ENCODE data around the gene PADI4. TPM values are rescaled to one million over a fixed set of nuclear protein-coding genes. Genes with fewer than 3 reads are reported as not detected.

Gene PADI4
- total and polyA plus RNA-seq, 3 experiments from 2014 or later, result 0.26 to 2.0 (median 0.27) TPM

DNA sequence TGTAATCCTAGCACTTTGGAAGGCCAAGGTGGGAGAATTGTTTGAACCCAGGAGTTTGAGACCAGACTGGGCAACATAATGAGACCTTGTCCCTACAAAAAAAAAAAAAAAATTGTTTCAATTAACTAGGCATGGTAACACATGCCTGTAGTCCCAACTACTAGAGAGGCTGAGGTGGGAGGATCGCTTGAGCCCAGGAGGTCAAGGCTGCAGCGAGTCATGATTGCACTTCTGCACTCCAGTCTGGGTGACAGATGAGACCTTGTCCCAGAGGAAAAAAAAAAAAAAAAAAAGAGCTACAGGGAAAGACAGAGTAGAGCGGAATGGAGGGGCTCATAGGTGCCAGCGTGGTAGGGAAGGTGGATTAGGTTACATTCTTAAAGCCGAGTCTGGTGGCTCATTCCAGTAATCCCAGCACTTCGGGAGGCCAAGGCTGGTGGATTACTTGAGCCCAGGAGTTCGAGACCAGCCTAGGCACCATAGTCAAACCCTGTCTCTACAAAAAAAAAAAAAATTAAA, 43.0 kb downstream of the PADI4 start:
- POLR2A ChIA-PET, result no interaction called here
- Mint-ChIP-seq H3K27me3 (peaks cover 11 to 17% of the 10 kb centered on the region in 2 donors), H3K9me3 (no peaks in the 10 kb centered on the region), H3K27ac (no peak overlapping the region), H3K36me3 (no peaks in the 10 kb centered on the region), H3K4me3 (no peak overlapping the region), H3K4me1 (peaks cover 0 to 2% (median 0%) of the 10 kb centered on the region in 3 donors)
- H3K27me3 ChIP-seq (ENCODE audit: insufficient read depth, low read length, poor library complexity, severe bottlenecking), result no peaks in the 10 kb centered on the region
- no peak overlapping the region for H3K4me3 ChIP-seq (ENCODE audit: low read length)
- no peak for DNase-seq
- H3K36me3 ChIP-seq (ENCODE audit: insufficient read depth, low read length), result no peaks in the 10 kb centered on the region
- H3K9me3 ChIP-seq (ENCODE audit: low read length), result no peaks in the 10 kb centered on the region
- CTCF ChIA-PET, result interaction anchor here (0.7 kb wide), 1 partner anchor 15 kb away, joined by 3 read pairs; no protein-coding TSS in a partner anchor
- peaks cover 8% of the 10 kb centered on the region for H3K4me1 ChIP-seq (ENCODE audit: insufficient read depth, low read length)
- no peak overlapping the region for H3K27ac ChIP-seq (ENCODE audit: low read depth, low read length)

DNA sequence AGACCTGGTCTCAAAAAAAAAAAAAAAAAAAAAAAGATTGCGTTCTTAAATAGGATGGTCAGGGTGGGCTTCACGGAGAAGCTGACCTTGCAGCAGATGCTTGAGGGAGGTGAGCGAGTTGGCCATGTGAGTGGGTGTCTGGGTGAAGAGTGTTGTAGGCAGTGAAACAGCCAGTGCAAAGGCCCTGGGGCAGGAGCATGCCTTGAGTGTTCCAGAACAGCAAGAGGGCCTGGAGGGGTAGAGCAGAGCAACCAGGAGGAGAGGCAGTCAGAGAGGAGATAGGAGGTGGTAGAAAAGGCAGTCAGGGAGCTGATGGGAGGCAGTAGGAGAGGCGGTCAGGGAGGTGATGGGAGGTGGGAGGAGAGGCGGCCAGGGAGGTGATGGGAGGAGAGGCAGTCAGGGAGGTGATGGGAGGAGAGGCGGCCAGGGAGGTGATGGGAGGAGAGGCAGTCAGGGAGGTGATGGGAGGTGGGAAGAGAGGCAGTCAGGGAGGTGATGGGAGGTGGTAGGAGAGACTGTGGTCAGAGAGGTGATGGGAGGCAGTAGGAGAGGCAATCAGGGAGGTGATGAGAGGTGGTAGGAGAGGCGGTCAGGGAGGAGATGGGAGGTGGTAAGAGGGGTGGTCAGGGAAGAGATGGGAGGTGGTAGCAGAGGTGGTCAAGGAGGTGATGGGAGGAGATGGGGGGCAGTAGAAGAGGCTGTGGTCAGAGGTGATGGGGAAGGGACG, 43.8 kb downstream of the PADI4 start:
- no peaks in the 10 kb centered on the region for H3K36me3 Mint-ChIP-seq
- peaks cover 11 to 17% of the 10 kb centered on the region in 2 donors for H3K27me3 Mint-ChIP-seq
- POLR2A ChIA-PET, result no interaction called here
- no peak overlapping the region for H3K27ac ChIP-seq (ENCODE audit: low read depth, low read length)
- peaks cover 0 to 5% (median 5%) of the 10 kb centered on the region in 3 donors for H3K4me1 Mint-ChIP-seq
- no peaks in the 10 kb centered on the region for H3K36me3 ChIP-seq (ENCODE audit: insufficient read depth, low read length)
- no peaks in the 10 kb centered on the region for H3K9me3 Mint-ChIP-seq
- H3K4me3 ChIP-seq (ENCODE audit: low read length), result no peak overlapping the region
- no peaks in the 10 kb centered on the region for H3K9me3 ChIP-seq (ENCODE audit: low read length)
- H3K27me3 ChIP-seq (ENCODE audit: insufficient read depth, low read length, poor library complexity, severe bottlenecking), result no peaks in the 10 kb centered on the region
- no peak overlapping the region for H3K4me3 Mint-ChIP-seq
- CTCF ChIA-PET, result interaction anchor here (0.7 kb wide), 1 partner anchor 15 kb away, joined by 3 read pairs; no protein-coding TSS in a partner anchor
- peak overlapping the region in 1 of 8 donors; percentile 14 for H3K27ac Mint-ChIP-seq
- DNase-seq, result no peak
- H3K4me1 ChIP-seq (ENCODE audit: insufficient read depth, low read length), result peaks cover 13% of the 10 kb centered on the region

DNA sequence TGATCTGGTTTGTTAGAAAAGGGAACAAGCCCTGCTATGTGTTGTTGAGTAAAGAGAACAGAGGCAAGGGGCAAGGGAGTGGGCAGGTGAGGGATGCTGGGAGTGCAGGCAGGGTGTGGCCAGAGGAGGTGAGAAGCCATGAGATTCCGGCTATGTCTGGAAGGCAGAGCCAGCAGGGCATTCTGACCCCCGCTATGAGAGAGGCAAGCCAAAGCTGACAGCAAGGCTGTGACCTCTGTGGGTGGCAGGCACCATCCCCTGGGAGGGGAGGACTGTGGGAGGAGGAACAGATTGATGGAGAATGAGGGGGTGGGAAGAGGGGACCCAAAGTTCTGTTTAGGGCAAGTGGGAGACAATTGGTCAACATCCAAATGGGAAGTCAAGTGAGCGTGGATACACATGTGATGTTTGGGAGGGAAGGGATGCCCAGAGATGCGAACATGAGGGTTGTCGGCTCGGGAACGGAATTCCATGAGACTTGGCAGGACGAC, 44.5 kb downstream of the PADI4 start:
- Histone ChIP-seq H3K4me1 (ENCODE audit: insufficient read depth, low read length) (peaks cover 13% of the 10 kb centered on the region), H3K9me3 (ENCODE audit: low read length) (no peaks in the 10 kb centered on the region), H3K4me3 (ENCODE audit: low read length) (no peak overlapping the region), H3K27ac (ENCODE audit: low read depth, low read length) (no peak overlapping the region), H3K27me3 (ENCODE audit: insufficient read depth, low read length, poor library complexity, severe bottlenecking) (no peaks in the 10 kb centered on the region), H3K36me3 (ENCODE audit: insufficient read depth, low read length) (no peaks in the 10 kb centered on the region)
- CTCF ChIA-PET, result no interaction called here
- peaks cover 11 to 17% of the 10 kb centered on the region in 2 donors for H3K27me3 Mint-ChIP-seq
- DNase-seq, result no peak
- H3K4me1 Mint-ChIP-seq, result peaks cover 0 to 5% (median 5%) of the 10 kb centered on the region in 3 donors
- no peaks in the 10 kb centered on the region for H3K36me3 Mint-ChIP-seq
- H3K27ac Mint-ChIP-seq, result no peak overlapping the region
- POLR2A ChIA-PET, result no interaction called here
- no peaks in the 10 kb centered on the region for H3K9me3 Mint-ChIP-seq
- H3K4me3 Mint-ChIP-seq, result no peak overlapping the region

DNA sequence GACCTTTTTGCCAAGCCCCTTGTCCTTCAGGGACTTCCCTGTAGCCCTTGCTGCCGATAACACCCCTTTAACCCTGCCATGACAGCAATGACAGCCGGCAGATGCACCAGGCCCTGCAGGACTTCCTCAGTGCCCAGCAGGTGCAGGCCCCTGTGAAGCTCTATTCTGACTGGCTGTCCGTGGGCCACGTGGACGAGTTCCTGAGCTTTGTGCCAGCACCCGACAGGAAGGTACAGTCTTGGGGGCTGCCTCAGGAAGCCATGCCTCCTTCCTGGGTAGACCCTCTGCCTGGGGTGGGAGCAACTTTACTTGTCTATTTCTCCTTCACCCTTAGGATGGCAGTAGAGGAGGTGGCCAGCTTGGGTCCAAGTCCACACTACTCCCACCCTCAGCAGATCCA, 47.9 kb downstream of the PADI4 start:
- Mint-ChIP-seq H3K9me3 (no peaks in the 10 kb centered on the region), H3K27ac (peak overlapping the region in 2 of 8 donors; percentile 12 to 56), H3K4me1 (peaks cover 0 to 5% (median 4%) of the 10 kb centered on the region in 3 donors), H3K36me3 (no peaks in the 10 kb centered on the region), H3K27me3 (peaks cover 3 to 9% of the 10 kb centered on the region in 2 donors), H3K4me3 (peak overlapping the region in 3 of 7 donors; percentile 11 to 61 (median 42))
- ChIA-PET POLR2A (no interaction called here), CTCF (no interaction called here)
- H3K4me1 ChIP-seq (ENCODE audit: insufficient read depth, low read length), result peaks cover 10% of the 10 kb centered on the region
- peak overlapping the region; percentile 34 for H3K4me3 ChIP-seq (ENCODE audit: low read length)
- H3K36me3 ChIP-seq (ENCODE audit: insufficient read depth, low read length), result no peaks in the 10 kb centered on the region
- no peak overlapping the region for H3K27ac ChIP-seq (ENCODE audit: low read depth, low read length)
- H3K27me3 ChIP-seq (ENCODE audit: insufficient read depth, low read length, poor library complexity, severe bottlenecking), result no peaks in the 10 kb centered on the region
- no peaks in the 10 kb centered on the region for H3K9me3 ChIP-seq (ENCODE audit: low read length)
- peak in 1 of 5 donors; percentile 52 for DNase-seq

DNA sequence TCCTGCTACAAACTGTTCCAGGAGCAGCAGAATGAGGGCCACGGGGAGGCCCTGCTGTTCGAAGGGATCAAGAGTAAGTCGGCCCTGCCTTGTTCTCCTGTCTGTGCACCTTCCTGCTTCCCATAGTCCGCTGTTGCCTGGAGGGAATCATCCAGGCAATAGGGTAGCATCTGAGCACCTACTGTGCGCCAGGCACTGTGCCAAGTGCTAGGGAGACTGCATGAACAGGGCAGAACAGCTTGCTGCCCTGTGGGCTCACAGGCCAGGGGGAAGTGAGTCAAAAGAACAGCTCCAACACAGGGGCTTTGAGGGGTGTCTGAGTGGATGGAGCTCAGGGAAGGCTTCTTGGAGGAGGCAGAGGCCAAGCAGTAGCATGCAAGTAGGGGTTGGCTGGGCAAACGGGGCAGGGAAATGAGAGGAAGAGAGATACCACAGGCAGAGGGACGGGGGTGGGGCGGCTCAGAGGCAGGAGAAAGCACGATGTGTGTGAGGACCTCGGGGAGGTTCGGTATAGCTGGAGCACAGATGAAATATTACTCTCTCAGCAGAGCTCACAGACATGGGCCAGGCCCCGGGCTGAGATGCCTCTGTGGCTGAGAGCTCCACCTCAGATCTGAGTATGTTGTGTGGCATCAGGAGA, 48.5 kb downstream of the PADI4 start:
- no peak overlapping the region for H3K27ac ChIP-seq (ENCODE audit: low read depth, low read length)
- Mint-ChIP-seq H3K27ac (peak overlapping the region in 1 of 8 donors; percentile 55), H3K36me3 (no peaks in the 10 kb centered on the region), H3K4me1 (peaks cover 0 to 5% (median 4%) of the 10 kb centered on the region in 3 donors), H3K4me3 (peak overlapping the region in 4 of 7 donors; percentile 42 to 61 (median 48)), H3K9me3 (no peaks in the 10 kb centered on the region), H3K27me3 (peaks cover 6 to 9% of the 10 kb centered on the region in 2 donors)
- no peaks in the 10 kb centered on the region for H3K27me3 ChIP-seq (ENCODE audit: insufficient read depth, low read length, poor library complexity, severe bottlenecking)
- POLR2A ChIA-PET, result no interaction called here
- peak overlapping the region; percentile 34 for H3K4me3 ChIP-seq (ENCODE audit: low read length)
- CTCF ChIA-PET, result no interaction called here
- no peaks in the 10 kb centered on the region for H3K36me3 ChIP-seq (ENCODE audit: insufficient read depth, low read length)
- no peak for DNase-seq
- H3K9me3 ChIP-seq (ENCODE audit: low read length), result no peaks in the 10 kb centered on the region
- H3K4me1 ChIP-seq (ENCODE audit: insufficient read depth, low read length), result peaks cover 10% of the 10 kb centered on the region

DNA sequence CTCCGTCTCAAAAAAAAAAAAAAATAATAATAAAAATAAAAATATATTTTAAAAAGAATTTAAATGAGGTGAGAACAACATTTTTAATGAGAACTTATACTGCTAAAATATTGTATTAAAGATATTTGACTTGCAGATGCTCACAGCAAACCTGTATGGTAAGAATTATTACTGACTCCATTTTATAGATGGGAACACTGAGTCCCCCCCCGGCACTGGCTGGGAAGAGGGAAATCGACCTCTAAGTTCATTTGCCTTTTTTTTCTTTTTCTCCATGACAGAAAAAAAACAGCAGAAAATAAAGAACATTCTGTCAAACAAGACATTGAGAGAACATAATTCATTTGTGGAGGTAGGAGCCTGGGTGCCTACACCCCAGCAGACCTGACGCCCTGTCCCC, 50.6 kb downstream of the PADI4 start:
- Histone ChIP-seq H3K4me3 (ENCODE audit: low read length) (no peak overlapping the region), H3K9me3 (ENCODE audit: low read length) (no peaks in the 10 kb centered on the region), H3K4me1 (ENCODE audit: insufficient read depth, low read length) (peaks cover 10% of the 10 kb centered on the region), H3K36me3 (ENCODE audit: insufficient read depth, low read length) (no peaks in the 10 kb centered on the region), H3K27ac (ENCODE audit: low read depth, low read length) (no peak overlapping the region), H3K27me3 (ENCODE audit: insufficient read depth, low read length, poor library complexity, severe bottlenecking) (no peaks in the 10 kb centered on the region)
- Mint-ChIP-seq H3K27ac (no peak overlapping the region), H3K9me3 (no peaks in the 10 kb centered on the region), H3K4me3 (no peak overlapping the region), H3K36me3 (no peaks in the 10 kb centered on the region), H3K4me1 (peaks cover 0 to 5% (median 4%) of the 10 kb centered on the region in 3 donors), H3K27me3 (peaks cover 4 to 9% of the 10 kb centered on the region in 2 donors)
- ChIA-PET CTCF (no interaction called here), POLR2A (no interaction called here)
- DNase-seq, result no peak

DNA sequence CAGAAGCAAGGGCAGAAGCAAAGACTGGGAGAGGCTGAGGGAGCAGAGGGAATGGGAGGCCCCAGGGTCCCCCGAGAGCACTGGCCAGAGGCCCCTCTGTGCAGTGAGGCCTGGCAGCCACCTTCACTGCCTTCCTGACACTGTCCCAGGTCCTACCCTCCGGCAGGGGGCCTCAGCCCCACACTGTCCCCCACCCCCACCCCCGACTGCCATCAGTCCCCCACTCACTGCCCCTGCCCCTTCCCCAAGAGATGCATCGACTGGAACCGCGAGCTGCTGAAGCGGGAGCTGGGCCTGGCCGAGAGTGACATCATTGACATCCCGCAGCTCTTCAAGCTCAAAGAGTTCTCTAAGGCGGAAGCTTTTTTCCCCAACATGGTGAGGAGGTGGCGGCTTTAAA, 51.0 kb downstream of the PADI4 start:
- ChIA-PET POLR2A (no interaction called here), CTCF (no interaction called here)
- DNase-seq, result no peak
- H3K4me3 Mint-ChIP-seq, result no peak overlapping the region
- Histone ChIP-seq H3K27ac (ENCODE audit: low read depth, low read length) (no peak overlapping the region), H3K4me3 (ENCODE audit: low read length) (no peak overlapping the region), H3K4me1 (ENCODE audit: insufficient read depth, low read length) (peaks cover 10% of the 10 kb centered on the region), H3K36me3 (ENCODE audit: insufficient read depth, low read length) (no peaks in the 10 kb centered on the region), H3K27me3 (ENCODE audit: insufficient read depth, low read length, poor library complexity, severe bottlenecking) (no peaks in the 10 kb centered on the region), H3K9me3 (ENCODE audit: low read length) (no peaks in the 10 kb centered on the region)
- no peaks in the 10 kb centered on the region for H3K36me3 Mint-ChIP-seq
- H3K27ac Mint-ChIP-seq, result no peak overlapping the region
- H3K9me3 Mint-ChIP-seq, result no peaks in the 10 kb centered on the region
- H3K4me1 Mint-ChIP-seq, result peaks cover 0 to 5% (median 4%) of the 10 kb centered on the region in 3 donors
- H3K27me3 Mint-ChIP-seq, result peaks cover 4 to 13% of the 10 kb centered on the region in 2 donors

DNA sequence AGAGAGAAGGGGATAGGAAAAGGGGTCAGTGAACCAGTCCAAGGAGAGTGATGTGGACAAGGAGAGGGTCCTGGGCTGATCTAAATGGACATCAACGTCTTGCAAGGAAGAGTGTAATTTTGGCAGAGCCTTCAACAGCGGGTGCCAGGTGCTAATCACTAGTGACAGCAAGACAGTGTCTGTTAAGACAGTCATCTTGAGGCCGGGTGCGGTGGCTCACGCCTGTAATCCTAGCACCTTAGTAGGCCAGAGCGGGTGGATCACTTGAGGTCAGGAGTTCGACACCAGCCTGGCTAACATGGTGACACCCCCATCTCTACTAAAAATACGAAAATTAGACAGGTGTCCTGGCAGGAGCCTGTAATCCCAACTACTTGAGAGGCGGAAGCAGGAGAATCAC, 51.8 kb downstream of the PADI4 start:
- peaks cover 10% of the 10 kb centered on the region for H3K4me1 ChIP-seq (ENCODE audit: insufficient read depth, low read length)
- no peaks in the 10 kb centered on the region for H3K36me3 Mint-ChIP-seq
- no peak overlapping the region for H3K27ac ChIP-seq (ENCODE audit: low read depth, low read length)
- H3K4me3 Mint-ChIP-seq, result no peak overlapping the region
- POLR2A ChIA-PET, result no interaction called here
- no peaks in the 10 kb centered on the region for H3K36me3 ChIP-seq (ENCODE audit: insufficient read depth, low read length)
- no peak overlapping the region for H3K27ac Mint-ChIP-seq
- no peaks in the 10 kb centered on the region for H3K9me3 ChIP-seq (ENCODE audit: low read length)
- no peaks in the 10 kb centered on the region for H3K27me3 ChIP-seq (ENCODE audit: insufficient read depth, low read length, poor library complexity, severe bottlenecking)
- no peaks in the 10 kb centered on the region for H3K9me3 Mint-ChIP-seq
- no peak for DNase-seq
- CTCF ChIA-PET, result no interaction called here
- H3K4me3 ChIP-seq (ENCODE audit: low read length), result no peak overlapping the region
- peaks cover 4 to 20% of the 10 kb centered on the region in 2 donors for H3K27me3 Mint-ChIP-seq
- peaks cover 0 to 5% (median 4%) of the 10 kb centered on the region in 3 donors for H3K4me1 Mint-ChIP-seq
